ENCODE results near the gene OTUD7B.

DNA sequence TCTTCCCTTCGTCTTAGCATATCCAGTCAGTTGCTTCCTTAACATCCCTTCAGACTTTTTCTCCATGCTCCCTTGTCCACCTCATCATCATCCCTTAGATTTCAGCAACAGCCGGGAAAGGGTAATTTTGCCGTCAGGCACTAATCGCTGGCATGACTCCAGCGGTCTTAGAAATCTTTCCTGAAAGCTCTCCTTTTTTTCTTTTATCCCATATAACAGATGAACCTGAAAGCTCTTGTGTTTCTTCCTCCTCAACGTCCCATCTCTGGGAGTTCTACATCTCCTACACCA lies 121.6 kb downstream of the OTUD7B start:
- TF ChIP-seq POLR2A (IDR thresholded peaks at IDR 0.05; ENCODE audit: low read depth, low read length) (no peak), POLR2AphosphoS5 (IDR thresholded peaks at IDR 0.05; ENCODE audit: low read depth, low read length) (no peak), TAF1 (IDR thresholded peaks at IDR 0.05; ENCODE audit: borderline replicate concordance, low read depth, low read length) (no peak)
